Umbilical cord (tissue), 2 donors: ENCODE results near the gene ABL2. TPM values are rescaled to one million over a fixed set of nuclear protein-coding genes. Genes with fewer than 3 reads are reported as not detected.
A peak's percentile ranks its signal among the peaks of the same experiment; 100 is the strongest.
"Not testable (repeated sequence)": the region's sequence is repeated elsewhere in the genome, so short reads cannot be mapped to it uniquely, and the experiment has no call there.

ENCODE experiments used
- DNase-seq: peaks from one replicate; pipeline ENCODE4 v3.0.0-alpha.2; 2015; ENCODE audit warnings: low spot score
- total RNA-seq: library from RNA; depleted of rRNA; stranded (reverse); fragments of >200 nt; gene quantifications from one replicate; pipeline ENCODE4 v1.2.3, GENCODE V29; 2014; ENCODE audit warnings: low replicate concordance; ENCODE audit not compliant: insufficient read depth

ABL2 gene
- total RNA-seq, 1 donor from 2014 or later, result 19.5 TPM

GRCh38 chr1:179217943-179218507, 11.5 kb downstream of the ABL2 start:
- no peak for DNase-seq

GRCh38 chr1:179213317-179213716, 16.2 kb downstream of the ABL2 start:
- not testable (repeated sequence) for DNase-seq

GRCh38 chr1:179208681-179209477, 20.6 kb downstream of the ABL2 start:
- DNase-seq, result no peak

- no peak for DNase-seq
These were observed 22.7 kb downstream of the ABL2 start for GRCh38 chr1:179206812-179207211.

GRCh38 chr1:179205284-179205683, 24.2 kb downstream of the ABL2 start:
- no peak for DNase-seq

GRCh38 chr1:179202161-179202560, 27.3 kb downstream of the ABL2 start:
- DNase-seq, result no peak

- DNase-seq, result no peak
These were observed 28.9 kb downstream of the ABL2 start for GRCh38 chr1:179200586-179200985.

GRCh38 chr1:179197690-179198297, 31.7 kb downstream of the ABL2 start:
- DNase-seq, result no peak

- not testable (repeated sequence) for DNase-seq
These were observed 33.6 kb downstream of the ABL2 start for GRCh38 chr1:179195857-179196256.

GRCh38 chr1:179195376-179195775, 34.1 kb downstream of the ABL2 start:
- no peak for DNase-seq

GRCh38 chr1:179194068-179194537, 35.4 kb downstream of the ABL2 start:
- no peak for DNase-seq

GRCh38 chr1:179190861-179191260, 38.6 kb downstream of the ABL2 start:
- peak; percentile 40 for DNase-seq

- no peak for DNase-seq
These were observed 41.6 kb downstream of the ABL2 start for GRCh38 chr1:179187735-179188471.

- no peak for DNase-seq
These were observed 42.4 kb downstream of the ABL2 start for GRCh38 chr1:179187043-179187442.

GRCh38 chr1:179184403-179184802, 45.1 kb downstream of the ABL2 start:
- DNase-seq, result no peak

- DNase-seq, result no peak
These were observed 45.6 kb downstream of the ABL2 start for GRCh38 chr1:179183857-179184256.

- DNase-seq, result no peak
These were observed 50.5 kb downstream of the ABL2 start for GRCh38 chr1:179178950-179179349.

GRCh38 chr1:179178183-179178582, 51.3 kb downstream of the ABL2 start:
- no peak for DNase-seq

GRCh38 chr1:179177615-179178014, 51.9 kb downstream of the ABL2 start:
- DNase-seq, result no peak

GRCh38 chr1:179177182-179177581, 52.3 kb downstream of the ABL2 start:
- peak; percentile 73 for DNase-seq

- peak; percentile 42 for DNase-seq
These were observed 54.3 kb downstream of the ABL2 start for GRCh38 chr1:179175011-179175841.
